GM12801 (cell line): Measurements from ENCODE around the gene MRGPRF.

Experiments
- TF ChIP-seq, protein P1 (sequence below): IDR thresholded peaks from one replicate; pipeline ENCODE4 v1.5.1; 2011; ENCODE audit warnings: control low read depth; ENCODE audit not compliant: insufficient read length; ENCODE audit errors: extremely low read depth

The MRGPRF gene

DNA sequence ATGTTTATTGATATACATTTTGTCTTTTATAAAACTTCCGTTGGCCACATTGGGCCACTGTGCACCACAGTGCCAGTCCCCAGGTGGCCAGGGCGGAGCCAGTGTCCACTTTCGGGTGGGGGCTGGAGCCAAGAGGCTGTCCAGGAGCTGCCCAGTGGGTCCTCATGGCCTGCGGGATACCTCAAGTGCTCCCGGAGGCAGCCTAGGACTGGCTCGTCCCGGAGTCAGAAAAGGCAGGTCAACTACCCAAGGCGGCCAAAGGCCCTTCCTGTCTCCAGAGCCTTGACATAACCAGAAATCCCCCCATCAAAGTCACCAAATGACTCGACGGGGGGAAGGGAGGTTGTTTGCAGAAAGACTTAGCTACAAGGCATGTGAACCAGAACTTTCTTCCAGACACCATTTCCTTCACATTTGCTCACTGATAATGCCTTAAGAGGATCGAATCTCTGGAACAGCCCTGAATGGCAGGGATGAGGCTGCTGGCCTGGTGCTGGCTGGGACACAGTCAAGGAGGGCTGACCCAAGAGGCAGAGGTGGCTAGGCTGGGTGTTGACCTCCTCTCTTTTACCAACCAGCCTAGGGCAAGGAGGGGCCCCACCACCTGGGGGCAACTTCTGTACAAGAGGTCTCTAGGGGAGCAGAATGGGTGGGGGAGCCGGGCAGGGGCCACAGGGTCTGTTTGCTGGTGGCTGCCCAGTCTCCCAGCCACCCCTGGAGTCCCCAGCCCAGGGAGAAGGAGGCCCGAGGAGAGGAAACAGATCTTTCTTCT, 8.4 kb downstream of the MRGPRF start:
- TF ChIP-seq, protein P1, sequence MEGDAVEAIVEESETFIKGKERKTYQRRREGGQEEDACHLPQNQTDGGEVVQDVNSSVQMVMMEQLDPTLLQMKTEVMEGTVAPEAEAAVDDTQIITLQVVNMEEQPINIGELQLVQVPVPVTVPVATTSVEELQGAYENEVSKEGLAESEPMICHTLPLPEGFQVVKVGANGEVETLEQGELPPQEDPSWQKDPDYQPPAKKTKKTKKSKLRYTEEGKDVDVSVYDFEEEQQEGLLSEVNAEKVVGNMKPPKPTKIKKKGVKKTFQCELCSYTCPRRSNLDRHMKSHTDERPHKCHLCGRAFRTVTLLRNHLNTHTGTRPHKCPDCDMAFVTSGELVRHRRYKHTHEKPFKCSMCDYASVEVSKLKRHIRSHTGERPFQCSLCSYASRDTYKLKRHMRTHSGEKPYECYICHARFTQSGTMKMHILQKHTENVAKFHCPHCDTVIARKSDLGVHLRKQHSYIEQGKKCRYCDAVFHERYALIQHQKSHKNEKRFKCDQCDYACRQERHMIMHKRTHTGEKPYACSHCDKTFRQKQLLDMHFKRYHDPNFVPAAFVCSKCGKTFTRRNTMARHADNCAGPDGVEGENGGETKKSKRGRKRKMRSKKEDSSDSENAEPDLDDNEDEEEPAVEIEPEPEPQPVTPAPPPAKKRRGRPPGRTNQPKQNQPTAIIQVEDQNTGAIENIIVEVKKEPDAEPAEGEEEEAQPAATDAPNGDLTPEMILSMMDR: no peak

DNA sequence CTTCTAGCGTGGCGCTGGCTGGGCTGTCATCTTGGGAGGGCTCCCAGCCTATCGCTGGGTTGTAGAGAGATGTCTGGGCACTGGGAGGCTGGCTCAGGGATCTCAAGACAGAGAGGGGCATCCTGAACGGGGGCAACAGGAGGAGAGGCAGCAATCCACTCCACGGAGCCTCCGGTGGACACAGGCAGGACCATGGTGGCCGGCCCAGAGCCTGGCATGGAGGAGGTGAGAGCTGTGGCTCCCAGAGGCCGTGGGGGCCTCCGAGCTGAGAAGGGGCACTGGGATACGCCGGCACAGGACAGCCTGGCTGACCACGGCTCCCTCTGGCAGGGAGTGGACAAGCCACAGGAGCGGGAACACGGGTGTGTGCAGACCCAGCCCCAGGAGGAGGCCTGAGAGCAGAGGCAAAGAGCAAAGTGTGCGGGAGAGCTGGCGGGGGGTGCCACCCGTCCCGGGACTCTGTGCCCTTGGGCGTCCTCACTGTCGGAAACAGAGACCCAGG, 9.1 kb downstream of the MRGPRF start:
- TF ChIP-seq, protein P1: no peak

DNA sequence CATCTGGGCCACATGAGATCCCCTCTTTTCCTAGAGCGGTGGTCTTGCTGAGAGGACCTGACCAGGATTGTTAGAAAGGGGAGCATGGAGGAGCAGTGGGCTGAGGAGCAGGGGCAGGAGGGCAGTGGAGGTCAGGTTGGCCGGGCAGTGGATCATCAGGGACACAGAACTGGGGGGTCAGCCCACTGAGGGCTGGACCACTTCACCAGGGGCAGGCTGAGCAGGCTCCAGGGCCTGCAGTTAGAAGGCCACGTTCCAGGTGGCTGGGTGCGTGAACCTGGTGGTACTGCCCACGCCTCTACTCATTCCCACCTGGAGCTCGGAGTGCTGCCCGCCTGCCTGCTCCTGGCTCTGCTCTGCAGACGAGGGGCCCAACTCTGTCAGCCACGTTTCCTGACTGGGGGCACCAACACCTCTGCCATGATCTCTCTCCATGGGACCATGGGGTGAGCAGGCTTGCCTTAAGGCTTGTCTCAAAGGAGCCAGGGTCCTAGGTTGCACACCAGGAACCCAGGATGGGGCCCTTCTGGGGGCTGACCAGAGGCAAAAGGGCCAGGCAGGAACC, 9.7 kb downstream of the MRGPRF start:
- TF ChIP-seq, protein P1: no peak

DNA sequence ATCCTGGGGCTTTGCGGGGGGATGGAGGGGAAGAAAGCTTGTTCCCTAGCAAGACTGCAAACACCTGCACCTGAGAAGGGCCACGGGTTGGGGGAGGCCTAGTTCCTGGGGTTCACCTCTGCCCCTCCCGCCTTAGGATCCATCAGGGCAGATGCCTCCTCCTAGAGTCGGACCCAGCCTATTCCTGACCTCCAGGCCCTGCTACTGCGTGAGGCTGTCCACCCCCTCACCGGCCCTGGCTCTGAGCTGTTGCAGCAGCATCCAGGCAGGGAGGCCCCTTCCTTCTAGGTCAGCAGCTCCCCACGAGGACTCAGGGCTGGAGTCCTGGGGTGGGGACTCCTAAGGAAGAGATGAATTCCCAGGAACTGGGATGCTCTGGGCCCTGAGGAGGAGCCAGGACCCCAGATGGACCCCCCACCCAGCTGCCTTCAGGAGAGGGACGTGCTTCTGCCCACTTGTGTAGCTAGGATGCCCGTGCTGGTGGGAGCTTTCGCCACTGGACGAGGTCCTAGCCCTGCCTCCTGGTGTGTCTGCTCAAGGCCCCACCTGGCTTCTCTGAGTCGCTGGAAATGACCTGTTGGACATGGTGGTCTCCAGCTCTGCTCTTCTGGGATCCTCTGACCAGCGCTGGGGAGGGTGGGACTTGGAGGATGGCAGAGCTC, 10.3 kb downstream of the MRGPRF start:
- TF ChIP-seq, protein P1: no peak

DNA sequence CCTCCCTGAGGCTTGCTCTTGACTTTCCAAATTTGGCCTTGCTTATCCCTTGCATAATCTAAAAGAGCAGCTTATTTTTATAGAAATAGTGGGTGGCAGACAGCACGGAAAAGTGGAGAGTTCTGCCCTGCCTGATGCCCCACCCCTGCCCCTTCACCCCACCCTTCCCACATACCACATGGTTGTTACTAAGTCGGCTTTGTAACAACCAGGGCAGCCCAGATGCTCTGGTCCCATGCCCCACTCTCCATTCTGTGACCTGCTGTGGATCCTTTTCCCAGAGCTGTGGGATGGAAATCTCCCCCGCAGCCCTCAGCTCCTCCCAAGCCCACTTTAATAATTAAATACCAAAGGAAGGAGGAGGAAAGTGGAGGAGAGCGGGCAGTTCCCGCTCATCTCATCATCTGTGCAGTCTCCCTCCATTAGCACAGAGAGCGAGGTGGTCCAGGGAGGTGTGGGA, 10.9 kb downstream of the MRGPRF start:
- TF ChIP-seq, protein P1: no peak

DNA sequence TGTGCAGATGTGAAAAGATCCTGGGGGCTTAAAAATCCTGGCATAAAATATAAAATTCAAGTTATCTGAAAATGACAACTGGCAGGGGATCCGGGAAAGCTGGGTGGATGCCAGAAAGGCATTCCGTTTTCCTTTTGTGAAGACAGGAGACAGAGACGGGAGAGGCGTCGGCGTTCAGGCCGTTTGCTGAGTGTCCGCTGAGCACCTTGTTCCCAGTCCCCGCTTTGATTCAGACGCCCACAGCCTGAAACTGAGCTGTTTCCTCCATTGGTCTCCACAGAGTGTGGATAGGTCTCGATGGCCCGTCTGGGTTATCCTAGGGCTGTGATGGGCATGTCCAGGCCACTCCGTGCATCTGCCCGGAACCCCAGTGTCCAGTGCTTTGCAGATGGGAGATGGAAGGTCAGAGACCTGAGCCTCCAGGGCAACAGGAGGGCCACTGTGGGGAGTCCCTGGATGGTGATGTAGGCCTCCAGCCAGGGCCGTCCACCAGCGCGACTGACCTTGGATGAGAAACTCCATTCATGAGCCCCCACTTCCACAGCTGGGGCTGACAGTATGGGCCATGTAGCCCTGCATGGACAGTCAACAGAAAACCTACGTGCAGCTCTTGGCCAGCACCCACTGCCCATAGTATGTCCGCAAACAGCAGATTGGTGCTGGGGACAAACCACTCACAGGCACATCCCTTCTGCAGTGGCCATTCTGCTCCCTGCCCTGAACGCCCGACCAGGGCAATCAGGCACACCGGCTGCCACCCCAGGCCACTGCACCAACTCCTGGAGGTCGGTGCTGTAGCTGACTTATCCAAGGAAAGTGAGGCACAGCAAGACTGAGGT, 11.6 kb downstream of the MRGPRF start:
- TF ChIP-seq, protein P1: no peak
